ENCODE data around the gene ELMO1. TPM values are rescaled to one million over a fixed set of nuclear protein-coding genes. Genes with fewer than 3 reads are reported as not detected.
A peak's percentile ranks its signal among the peaks of the same experiment; 100 is the strongest.

Gene ELMO1
- total and polyA plus RNA-seq, 10 donors: 26.0 to 494 (median 201) TPM

GRCh38 chr7:37229381-37229780 lies 219.3 kb downstream of the ELMO1 start:
- intact Hi-C loops (cut with DNase I; ENCODE audit: low total_unique reads): no loop called here
- Histone ChIP-seq H3K4me1 (peaks cover 0 to 11% (median 0%) of the 10 kb centered on the region in 6 donors), H3K9me3 (no peaks in the 10 kb centered on the region), H3K36me3 (peaks cover 0 to 68% (median 9%) of the 10 kb centered on the region in 6 donors), H3K4me3 (no peak overlapping the region), H3K27me3 (replicated peaks in 1 of 7) (no peaks in the 10 kb centered on the region), H3K27ac (no peak overlapping the region)
- WGBS, 5 donors: 12 to 23% (median 13%) methylated on average over 1 of the region's 1 CpG
- TF ChIP-seq POLR2A (IDR thresholded peaks at IDR 0.05) (no peak), POLR2AphosphoS5 (IDR thresholded peaks at IDR 0.05) (no peak)
- DNase-seq: no peak

DNA sequence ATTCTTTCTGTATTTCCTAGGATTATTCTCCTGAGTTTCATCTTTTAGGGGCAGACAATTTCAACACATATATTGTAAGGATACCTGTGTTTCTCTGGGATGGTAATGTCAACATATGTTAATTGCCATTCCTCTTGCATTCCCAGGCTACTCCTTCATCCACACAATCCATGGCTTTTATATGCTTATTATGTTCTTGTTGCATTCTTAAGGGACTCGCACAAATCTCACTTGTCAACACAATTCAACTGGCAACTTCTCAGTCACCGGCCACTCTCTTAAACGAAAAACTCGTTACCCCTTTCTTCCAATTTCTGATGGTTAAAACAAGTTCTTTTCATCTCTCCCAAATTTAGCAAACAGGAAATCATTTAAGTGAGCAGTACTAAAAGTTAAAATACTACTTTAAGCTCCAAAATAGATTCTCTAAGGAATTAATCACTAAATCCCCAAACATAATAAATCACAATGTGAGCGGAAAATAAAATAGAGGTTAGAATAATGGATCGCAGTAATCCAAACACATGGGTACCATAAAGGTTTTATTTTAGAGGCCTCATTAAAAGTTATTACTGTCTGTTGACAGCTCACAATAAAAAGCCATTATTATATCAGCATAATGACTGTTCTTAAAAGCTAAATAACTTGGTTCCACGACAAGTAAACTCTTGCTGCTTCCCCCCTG lies 223.2 kb downstream of the ELMO1 start:
- Histone ChIP-seq H3K36me3 (peaks cover 0 to 77% (median 33%) of the 10 kb centered on the region in 6 donors), H3K4me3 (no peak overlapping the region), H3K27me3 (replicated peaks in 1 of 7) (no peaks in the 10 kb centered on the region), H3K9me3 (no peaks in the 10 kb centered on the region), H3K27ac (no peak overlapping the region), H3K4me1 (peaks cover 0 to 6% (median 0%) of the 10 kb centered on the region in 6 donors)
- intact Hi-C loops (cut with DNase I; ENCODE audit: low total_unique reads): no loop called here
- TF ChIP-seq POLR2A (IDR thresholded peaks at IDR 0.05) (no peak), CTCF (IDR thresholded peaks at IDR 0.05 in 8 of 11, conservative IDR thresholded peaks at IDR 0.05 in 3 of 11) (no peak), POLR2AphosphoS5 (IDR thresholded peaks at IDR 0.05) (no peak)
- 76 to 86% (median 82%) methylated on average over 7 of the region's 7 CpGs for WGBS, 5 donors
- no peak for DNase-seq

- intact Hi-C loops (cut with DNase I; ENCODE audit: low total_unique reads): no loop called here
- H3K27ac ChIP-seq: no peak overlapping the region
- no peak for DNase-seq
- 94 to 95% (median 94%) methylated on average over 10 of the region's 10 CpGs for WGBS, 5 donors
- peaks cover 0 to under 1% (median 0%) of the 10 kb centered on the region in 6 donors for H3K4me1 ChIP-seq
- no peak for TF ChIP-seq POLR2A (IDR thresholded peaks at IDR 0.05)
- TF ChIP-seq CTCF (IDR thresholded peaks at IDR 0.05 in 8 of 11, conservative IDR thresholded peaks at IDR 0.05 in 3 of 11): no peak
- H3K27me3 ChIP-seq (replicated peaks in 1 of 7): no peaks in the 10 kb centered on the region
- no peak overlapping the region for H3K4me3 ChIP-seq
- no peaks in the 10 kb centered on the region for H3K9me3 ChIP-seq
- peaks cover 0 to 81% (median 33%) of the 10 kb centered on the region in 6 donors for H3K36me3 ChIP-seq
These were observed 223.9 kb downstream of the ELMO1 start for GRCh38 chr7:37224746-37225145.

- no peak overlapping the region for H3K4me3 ChIP-seq
- intact Hi-C loops (cut with DNase I; ENCODE audit: low total_unique reads): no loop called here
- no peak for TF ChIP-seq POLR2A (IDR thresholded peaks at IDR 0.05)
- peak in 1 of 3 donors; percentile 21 for TF ChIP-seq POLR2AphosphoS5 (IDR thresholded peaks at IDR 0.05)
- TF ChIP-seq CTCF (IDR thresholded peaks at IDR 0.05 in 8 of 11, conservative IDR thresholded peaks at IDR 0.05 in 3 of 11): no peak
- peaks cover 0 to 82% (median 35%) of the 10 kb centered on the region in 6 donors for H3K36me3 ChIP-seq
- 68 to 98% (median 94%) methylated on average over 6 of the region's 6 CpGs for WGBS, 5 donors
- DNase-seq: no peak
- H3K27ac ChIP-seq: peak overlapping the region in 1 of 8 donors; percentile 9
- H3K9me3 ChIP-seq: no peaks in the 10 kb centered on the region
- peaks cover 0 to 27% (median 9%) of the 10 kb centered on the region in 6 donors for H3K4me1 ChIP-seq
- no peaks in the 10 kb centered on the region for H3K27me3 ChIP-seq (replicated peaks in 1 of 7)
These were observed 228.0 kb downstream of the ELMO1 start for GRCh38 chr7:37220664-37221063.

Data from spleen (tissue), 11 donors.